ENCODE measurements around the gene SLCO2A1.
A peak's percentile ranks its signal among the peaks of the same experiment; 100 is the strongest.

The SLCO2A1 gene

DNA sequence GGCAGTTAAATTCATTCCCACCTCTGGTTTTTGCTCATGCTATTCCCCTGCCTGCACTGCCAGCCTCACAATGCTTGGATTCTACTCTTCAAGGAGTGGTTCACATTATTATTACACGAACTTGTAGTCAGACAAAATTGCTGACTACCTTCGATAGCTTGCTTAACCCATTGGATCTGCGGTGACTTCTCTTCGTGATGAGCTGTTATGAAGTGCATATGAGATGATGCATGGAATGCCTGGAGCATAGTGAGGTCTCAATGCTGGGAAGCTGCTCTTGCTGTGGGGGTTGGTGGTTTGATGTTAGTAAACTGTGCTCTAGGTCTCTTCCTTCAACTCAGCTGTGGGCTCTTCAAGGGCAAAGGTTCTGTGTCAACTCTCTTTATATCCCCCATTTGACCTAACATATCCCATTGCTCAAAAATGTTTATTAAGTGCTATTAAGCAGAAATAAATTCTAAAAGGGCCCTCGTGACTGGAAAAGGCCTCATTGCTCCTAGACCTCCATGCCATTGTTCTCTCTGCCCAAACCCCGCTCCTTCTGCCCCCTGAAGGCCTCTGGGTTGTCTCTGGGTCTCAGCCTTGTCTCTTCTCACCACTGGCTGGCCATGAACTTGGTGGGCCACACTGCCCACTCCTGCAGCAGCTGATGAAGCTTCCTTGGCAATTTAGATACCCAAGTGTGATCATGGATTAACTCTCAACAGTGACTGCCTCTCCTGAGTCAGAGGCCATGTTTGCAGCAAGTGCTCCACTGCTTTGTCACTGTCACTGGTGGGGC, 4.5 kb upstream of the SLCO2A1 start:
- no peaks in the 10 kb centered on the region for H3K9me3 Mint-ChIP-seq
- H3K27ac Mint-ChIP-seq, result no peak overlapping the region
- no peak overlapping the region for H3K4me3 Mint-ChIP-seq
- peaks cover 2% of the 10 kb centered on the region for H3K4me1 Mint-ChIP-seq (ENCODE audit: low read depth)
- DNase-seq (ENCODE audit: low spot score), result no peak
- no peaks in the 10 kb centered on the region for H3K36me3 Mint-ChIP-seq (ENCODE audit: low read depth)
- H3K27me3 Mint-ChIP-seq (ENCODE audit: low read depth), result peaks cover 26% of the 10 kb centered on the region

DNA sequence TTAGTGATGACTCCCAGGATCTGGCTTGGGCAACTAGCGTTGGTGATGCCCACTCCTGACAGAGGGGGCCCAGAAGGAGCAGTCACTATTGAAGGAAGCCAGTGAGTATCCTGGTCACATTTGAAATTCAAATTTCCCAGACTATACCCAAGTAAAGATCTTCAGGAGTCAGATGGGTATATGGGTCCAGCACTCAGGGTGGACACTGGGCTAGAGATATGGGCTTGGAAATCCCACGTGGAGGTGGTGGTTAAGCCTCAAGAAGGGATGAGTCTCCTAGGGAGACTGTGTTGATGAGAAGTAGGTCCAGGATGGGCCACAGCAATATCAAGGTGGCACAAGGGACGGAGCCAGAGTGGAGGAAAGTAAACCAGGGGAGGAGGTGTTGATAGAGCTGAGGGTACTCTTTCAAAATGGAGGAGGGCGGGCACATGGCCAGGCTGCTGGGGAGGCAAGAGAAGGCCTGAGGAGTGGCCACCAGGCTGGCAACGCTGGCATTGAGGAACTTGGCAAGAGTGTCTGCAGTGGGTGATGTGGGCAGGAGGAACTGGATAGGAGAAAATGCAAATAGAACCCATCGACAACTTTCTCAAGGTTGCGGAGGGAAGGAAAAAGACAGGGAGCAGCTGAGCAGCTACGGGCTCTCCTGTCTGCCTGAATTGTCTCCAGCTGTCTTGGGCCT, 3.7 kb upstream of the SLCO2A1 start:
- peaks cover 33% of the 10 kb centered on the region for H3K27me3 Mint-ChIP-seq (ENCODE audit: low read depth)
- DNase-seq (ENCODE audit: low spot score), result no peak
- peaks cover 2% of the 10 kb centered on the region for H3K4me1 Mint-ChIP-seq (ENCODE audit: low read depth)
- no peak overlapping the region for H3K27ac Mint-ChIP-seq
- no peaks in the 10 kb centered on the region for H3K9me3 Mint-ChIP-seq
- no peaks in the 10 kb centered on the region for H3K36me3 Mint-ChIP-seq (ENCODE audit: low read depth)
- H3K4me3 Mint-ChIP-seq, result no peak overlapping the region

DNA sequence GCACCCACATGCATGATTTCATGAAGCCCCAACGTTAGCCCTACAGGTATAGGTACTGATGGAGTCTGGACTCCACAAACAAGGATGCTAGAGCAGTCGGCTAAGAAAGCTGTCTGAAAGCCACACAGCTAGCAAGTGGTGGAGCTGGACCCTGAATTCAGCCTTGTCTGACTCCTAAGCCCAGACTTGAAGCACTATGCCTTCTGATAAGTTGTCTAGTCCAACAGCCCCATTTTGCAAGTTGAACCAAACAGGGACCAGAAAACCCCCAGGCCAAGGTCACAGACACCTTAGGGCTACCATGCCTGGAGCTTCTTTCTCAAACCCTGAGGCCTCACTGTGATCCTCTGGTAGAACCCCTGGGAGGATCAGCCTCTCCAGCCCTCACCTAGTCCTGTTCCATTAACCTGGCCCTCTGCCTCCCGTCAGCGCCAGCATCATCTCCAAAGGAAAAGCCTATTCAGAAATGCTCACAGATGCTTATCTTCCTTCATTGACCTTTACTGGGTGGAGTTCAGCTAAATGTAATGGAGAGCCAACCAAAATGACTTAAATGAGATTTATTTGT, 1.7 kb upstream of the SLCO2A1 start:
- Mint-ChIP-seq H3K27me3 (ENCODE audit: low read depth) (peaks cover 49% of the 10 kb centered on the region), H3K36me3 (ENCODE audit: low read depth) (no peaks in the 10 kb centered on the region), H3K4me1 (ENCODE audit: low read depth) (peaks cover 2% of the 10 kb centered on the region), H3K9me3 (no peaks in the 10 kb centered on the region), H3K4me3 (no peak overlapping the region), H3K27ac (no peak overlapping the region)
- no peak for DNase-seq (ENCODE audit: low spot score)

DNA sequence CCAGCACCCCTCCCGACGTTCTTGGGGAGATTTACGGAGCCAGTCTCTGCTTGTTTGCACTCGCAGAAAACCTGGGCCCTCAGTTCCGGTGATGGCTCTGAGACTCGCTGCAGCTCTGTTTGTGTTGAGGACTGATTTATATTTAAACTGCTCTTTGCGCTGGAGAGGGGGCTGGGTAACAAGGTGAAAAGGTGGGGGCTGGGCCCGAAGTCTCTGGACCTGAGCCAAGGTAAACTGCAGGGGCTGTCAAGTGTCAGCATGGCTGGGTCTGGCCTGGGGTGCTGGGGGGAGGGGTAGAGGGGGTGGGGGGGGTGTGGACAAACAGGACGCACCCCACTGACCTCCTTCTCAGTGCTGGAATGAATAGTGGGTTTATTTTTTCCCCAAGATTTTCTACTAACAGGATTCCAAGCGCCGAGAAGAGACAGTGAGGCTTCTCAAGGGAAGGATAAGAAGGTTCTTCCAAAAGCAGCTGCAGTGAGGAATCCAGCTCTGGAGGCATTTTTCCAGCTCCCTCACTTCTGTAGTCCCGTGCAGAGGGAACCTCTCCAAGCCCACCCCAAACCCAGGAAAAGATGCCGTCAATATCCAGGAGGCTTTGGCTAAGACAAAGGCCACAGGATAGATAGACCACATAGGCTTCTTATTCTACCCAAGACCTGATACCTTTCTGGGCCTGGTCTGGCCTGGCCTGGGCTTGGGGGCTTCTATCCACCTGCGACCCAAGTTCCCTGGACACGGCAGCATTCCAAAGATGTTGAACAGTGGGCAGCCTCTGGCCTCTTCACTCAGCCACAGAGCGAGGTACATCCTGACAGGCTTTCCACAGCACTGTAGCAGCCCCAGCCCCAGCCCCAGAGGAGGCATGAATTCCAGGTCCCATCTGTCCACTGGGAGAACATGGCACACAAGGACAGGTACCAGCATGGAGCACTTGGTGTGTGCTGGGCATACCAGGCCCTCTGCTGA, 938 bp upstream of the SLCO2A1 start:
- Mint-ChIP-seq H3K4me3 (peak overlapping the region; percentile 4), H3K27me3 (ENCODE audit: low read depth) (peaks cover 56% of the 10 kb centered on the region), H3K27ac (no peak overlapping the region), H3K36me3 (ENCODE audit: low read depth) (no peaks in the 10 kb centered on the region), H3K9me3 (no peaks in the 10 kb centered on the region), H3K4me1 (ENCODE audit: low read depth) (peaks cover 2% of the 10 kb centered on the region)
- DNase-seq (ENCODE audit: low spot score), result no peak

DNA sequence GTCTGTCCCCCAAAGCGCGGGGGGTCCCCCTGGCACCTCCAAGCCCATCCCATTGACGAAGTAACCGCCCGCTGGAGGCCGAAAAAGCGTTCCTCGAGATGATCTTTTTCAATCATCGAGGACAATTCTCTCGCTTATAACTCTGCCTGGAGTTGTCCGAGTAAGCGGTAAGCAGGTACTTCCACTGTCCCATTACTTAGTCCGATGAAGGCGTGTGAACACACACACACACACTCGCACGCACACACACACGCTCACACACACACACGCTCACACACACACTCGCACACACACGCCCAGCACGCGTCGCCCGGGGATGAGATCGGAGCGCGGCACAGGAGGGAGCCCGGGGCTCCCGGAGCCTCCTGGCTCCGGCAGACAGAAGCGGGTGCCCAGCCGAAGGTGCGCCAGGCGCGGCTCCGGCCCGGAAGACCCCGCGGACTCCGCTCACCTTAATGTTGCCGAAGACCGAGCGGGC, 430 bp downstream of the SLCO2A1 start:
- H3K36me3 Mint-ChIP-seq (ENCODE audit: low read depth), result no peaks in the 10 kb centered on the region

DNA sequence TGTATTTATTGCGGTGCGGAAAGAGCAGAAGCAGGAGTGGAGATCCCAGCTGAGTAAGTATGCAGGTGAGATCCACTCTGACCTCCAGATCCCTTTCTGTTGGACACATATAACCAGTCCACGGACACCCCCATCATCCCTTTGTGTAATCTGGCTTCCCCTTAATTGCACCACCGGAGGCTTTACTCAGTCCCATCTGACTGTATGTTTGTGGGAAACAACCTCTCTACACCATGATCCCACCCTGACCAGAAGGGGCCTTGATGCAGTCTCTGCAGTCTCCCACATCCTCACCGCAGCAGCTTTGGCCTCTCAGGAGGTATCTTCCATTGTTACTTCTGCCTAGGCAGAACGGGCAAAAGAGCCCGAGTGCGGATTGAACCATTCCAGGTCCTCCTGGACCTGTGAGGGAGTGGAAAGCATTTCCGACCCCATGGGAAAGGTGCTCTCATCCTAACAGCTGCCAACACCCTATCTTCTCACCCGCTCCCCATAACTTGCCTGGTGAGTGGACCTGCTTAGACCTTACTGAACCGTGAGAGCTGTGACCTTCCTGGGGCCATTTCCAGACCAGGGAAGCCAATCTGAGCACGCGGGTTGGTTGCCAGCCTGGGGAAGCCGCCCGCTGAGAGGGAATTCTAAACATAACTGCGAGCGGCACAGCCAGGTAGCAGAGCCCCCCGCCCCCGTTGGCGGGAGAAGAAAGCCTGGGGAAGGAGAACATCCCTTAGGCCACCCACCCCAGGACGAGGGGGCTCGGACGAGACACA, 1.1 kb downstream of the SLCO2A1 start:
- Mint-ChIP-seq H3K27ac (no peak overlapping the region), H3K36me3 (ENCODE audit: low read depth) (no peaks in the 10 kb centered on the region), H3K9me3 (no peaks in the 10 kb centered on the region), H3K27me3 (ENCODE audit: low read depth) (peaks cover 56% of the 10 kb centered on the region), H3K4me1 (ENCODE audit: low read depth) (peaks cover 2% of the 10 kb centered on the region), H3K4me3 (no peak overlapping the region)
- DNase-seq (ENCODE audit: low spot score), result no peak

More for the DNA sequence above, 430 bp downstream of the SLCO2A1 start:
- peak overlapping the region; percentile 66 for H3K4me3 Mint-ChIP-seq
- H3K27me3 Mint-ChIP-seq (ENCODE audit: low read depth), result peaks cover 56% of the 10 kb centered on the region
- no peak overlapping the region for H3K27ac Mint-ChIP-seq
- H3K9me3 Mint-ChIP-seq, result no peaks in the 10 kb centered on the region
- peaks cover 2% of the 10 kb centered on the region for H3K4me1 Mint-ChIP-seq (ENCODE audit: low read depth)
- no peak for DNase-seq (ENCODE audit: low spot score)

DNA sequence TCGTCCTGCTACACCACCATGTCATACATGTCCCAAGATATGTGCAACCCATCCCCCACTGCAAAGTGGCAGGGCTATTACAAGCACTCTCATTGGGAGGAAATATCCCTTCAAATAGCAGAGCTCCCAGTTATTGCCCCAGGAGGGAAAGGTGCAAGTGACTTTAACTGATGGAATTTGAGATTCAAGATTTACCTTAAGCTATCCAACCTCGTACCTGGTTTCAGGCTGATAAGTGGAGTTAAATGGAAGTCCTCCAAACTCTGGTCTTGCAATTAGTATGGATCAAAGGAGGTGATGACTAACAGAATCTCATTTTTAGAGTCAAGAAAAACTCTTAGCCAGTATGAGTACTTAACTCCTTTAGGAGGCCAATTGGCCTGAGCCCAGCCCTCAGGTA, 2.1 kb downstream of the SLCO2A1 start:
- DNase-seq (ENCODE audit: low spot score), result no peak
- H3K4me1 Mint-ChIP-seq (ENCODE audit: low read depth), result peaks cover 2% of the 10 kb centered on the region
- H3K36me3 Mint-ChIP-seq (ENCODE audit: low read depth), result no peaks in the 10 kb centered on the region
- H3K27ac Mint-ChIP-seq, result no peak overlapping the region
- H3K9me3 Mint-ChIP-seq, result no peaks in the 10 kb centered on the region
- H3K4me3 Mint-ChIP-seq, result no peak overlapping the region
- peaks cover 60% of the 10 kb centered on the region for H3K27me3 Mint-ChIP-seq (ENCODE audit: low read depth)

DNA sequence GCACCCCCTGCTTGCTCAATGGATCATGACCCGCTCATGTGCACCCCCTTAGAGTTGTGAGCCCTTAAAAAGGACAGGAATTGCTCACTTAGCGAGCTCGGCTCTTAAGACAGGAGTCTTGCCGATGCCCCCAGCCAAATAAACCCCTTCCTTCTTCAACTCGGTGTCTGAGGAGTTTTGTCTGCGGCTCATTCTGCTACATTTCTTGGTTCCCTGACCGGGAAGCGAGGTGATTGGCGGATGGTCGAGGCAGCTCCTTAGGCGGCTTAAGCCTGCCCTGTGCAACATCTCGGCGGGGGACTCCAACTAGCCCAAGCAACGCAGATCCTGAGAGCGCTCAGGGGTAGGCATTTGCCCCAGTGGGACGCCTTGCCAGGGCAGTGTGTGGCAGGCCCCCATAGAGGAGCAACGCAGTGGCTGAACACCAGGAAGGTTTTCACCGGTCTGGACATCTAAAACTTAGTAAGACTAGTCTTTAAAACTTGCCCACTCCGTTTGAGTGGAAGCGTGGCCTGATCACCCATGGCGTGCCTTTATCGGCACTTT, 9.5 kb downstream of the SLCO2A1 start:
- Mint-ChIP-seq H3K9me3 (no peaks in the 10 kb centered on the region), H3K4me1 (ENCODE audit: low read depth) (no peaks in the 10 kb centered on the region), H3K4me3 (no peak overlapping the region), H3K36me3 (ENCODE audit: low read depth) (no peaks in the 10 kb centered on the region), H3K27ac (no peak overlapping the region), H3K27me3 (ENCODE audit: low read depth) (peaks cover 9% of the 10 kb centered on the region)
- DNase-seq (ENCODE audit: low spot score), result no peak

DNA sequence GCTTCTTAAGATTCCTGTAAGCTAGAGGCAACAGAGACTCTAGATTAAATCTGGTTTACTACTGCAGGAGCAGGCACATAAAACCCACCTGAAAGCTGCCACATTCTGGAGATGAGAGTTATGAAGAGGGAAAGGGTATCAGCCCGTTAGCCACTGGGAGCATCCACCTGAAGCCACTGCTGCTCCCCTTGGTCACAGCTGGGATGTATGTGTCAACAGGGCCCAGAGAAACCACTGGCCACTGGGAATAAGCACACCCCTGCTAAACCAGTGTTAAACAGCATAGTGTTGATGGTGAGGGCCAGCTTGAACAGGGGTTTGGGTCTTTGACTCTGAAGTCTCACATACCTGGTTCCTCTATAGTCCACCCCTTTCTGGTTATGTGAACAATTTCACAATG, 10.9 kb downstream of the SLCO2A1 start:
- peaks cover 9% of the 10 kb centered on the region for H3K27me3 Mint-ChIP-seq (ENCODE audit: low read depth)
- no peaks in the 10 kb centered on the region for H3K36me3 Mint-ChIP-seq (ENCODE audit: low read depth)
- H3K4me1 Mint-ChIP-seq (ENCODE audit: low read depth), result no peaks in the 10 kb centered on the region
- H3K27ac Mint-ChIP-seq, result no peak overlapping the region
- no peaks in the 10 kb centered on the region for H3K9me3 Mint-ChIP-seq
- H3K4me3 Mint-ChIP-seq, result no peak overlapping the region
- DNase-seq (ENCODE audit: low spot score), result no peak

DNA sequence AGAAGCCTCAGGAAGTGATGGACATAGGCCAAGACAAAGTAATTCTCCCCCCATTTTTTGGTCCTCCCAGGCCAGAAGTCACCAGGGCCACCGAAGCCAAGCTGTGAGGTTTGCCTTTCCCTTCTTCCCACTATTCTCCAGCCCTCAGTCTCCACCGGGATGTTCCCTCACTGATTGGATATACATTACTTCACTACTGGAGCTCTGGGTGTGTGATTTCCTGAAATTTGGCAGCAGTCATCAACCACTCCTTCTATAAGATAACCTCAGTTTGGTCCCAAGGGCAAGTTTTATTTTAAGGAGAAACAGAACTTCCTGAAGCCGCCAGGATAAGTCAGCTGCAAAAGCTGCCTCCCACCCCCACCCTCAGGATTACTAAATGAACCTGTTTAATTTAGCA, 11.3 kb downstream of the SLCO2A1 start:
- Mint-ChIP-seq H3K27ac (no peak overlapping the region), H3K27me3 (ENCODE audit: low read depth) (peaks cover 8% of the 10 kb centered on the region), H3K4me3 (no peak overlapping the region), H3K4me1 (ENCODE audit: low read depth) (no peaks in the 10 kb centered on the region), H3K9me3 (no peaks in the 10 kb centered on the region), H3K36me3 (ENCODE audit: low read depth) (no peaks in the 10 kb centered on the region)
- DNase-seq (ENCODE audit: low spot score), result no peak

DNA sequence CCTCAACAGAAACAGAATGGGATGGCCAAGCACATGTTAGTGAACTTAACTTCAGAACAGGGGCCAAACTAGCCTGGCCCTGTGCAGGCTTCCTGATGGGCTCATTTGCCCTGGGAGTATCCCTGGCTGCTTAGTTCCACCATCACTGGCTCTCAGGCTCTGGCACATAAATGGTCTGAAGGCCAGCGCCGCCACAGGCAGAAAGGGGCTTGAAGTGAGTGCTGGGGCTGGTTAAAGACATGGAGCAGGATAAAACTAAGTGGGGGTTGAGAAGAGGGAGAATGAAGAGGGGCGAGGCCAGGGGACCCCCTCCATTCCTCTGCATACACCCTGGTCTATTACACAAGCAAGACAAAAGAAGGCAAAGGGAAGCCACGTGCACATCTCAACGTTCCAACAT, 12.2 kb downstream of the SLCO2A1 start:
- Mint-ChIP-seq H3K27ac (no peak overlapping the region), H3K4me1 (ENCODE audit: low read depth) (no peaks in the 10 kb centered on the region), H3K27me3 (ENCODE audit: low read depth) (peaks cover 3% of the 10 kb centered on the region), H3K4me3 (no peak overlapping the region), H3K9me3 (no peaks in the 10 kb centered on the region), H3K36me3 (ENCODE audit: low read depth) (no peaks in the 10 kb centered on the region)
- no peak for DNase-seq (ENCODE audit: low spot score)

DNA sequence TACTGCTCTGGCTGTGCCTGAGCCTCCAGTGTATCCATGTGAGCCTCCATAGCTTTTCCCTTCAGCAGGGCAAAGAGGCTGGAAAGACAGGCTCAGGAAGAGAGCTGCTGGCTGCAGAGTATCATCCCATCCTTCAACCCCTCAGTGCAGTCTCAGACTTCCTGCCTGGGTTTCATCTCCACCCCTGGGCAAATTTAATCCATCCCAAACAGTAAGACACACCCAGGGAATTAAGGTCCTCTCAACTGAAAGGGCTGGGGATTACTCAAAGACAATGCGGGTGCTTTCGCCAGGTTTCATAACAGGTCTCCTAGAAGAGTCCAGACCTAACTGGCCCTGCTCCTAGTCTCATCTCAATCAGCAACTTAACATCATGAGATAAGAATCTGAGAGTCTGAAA, 15.5 kb downstream of the SLCO2A1 start:
- Mint-ChIP-seq H3K9me3 (no peaks in the 10 kb centered on the region), H3K27me3 (ENCODE audit: low read depth) (no peaks in the 10 kb centered on the region), H3K36me3 (ENCODE audit: low read depth) (no peaks in the 10 kb centered on the region), H3K4me1 (ENCODE audit: low read depth) (no peaks in the 10 kb centered on the region), H3K27ac (no peak overlapping the region), H3K4me3 (no peak overlapping the region)
- DNase-seq (ENCODE audit: low spot score), result no peak

DNA sequence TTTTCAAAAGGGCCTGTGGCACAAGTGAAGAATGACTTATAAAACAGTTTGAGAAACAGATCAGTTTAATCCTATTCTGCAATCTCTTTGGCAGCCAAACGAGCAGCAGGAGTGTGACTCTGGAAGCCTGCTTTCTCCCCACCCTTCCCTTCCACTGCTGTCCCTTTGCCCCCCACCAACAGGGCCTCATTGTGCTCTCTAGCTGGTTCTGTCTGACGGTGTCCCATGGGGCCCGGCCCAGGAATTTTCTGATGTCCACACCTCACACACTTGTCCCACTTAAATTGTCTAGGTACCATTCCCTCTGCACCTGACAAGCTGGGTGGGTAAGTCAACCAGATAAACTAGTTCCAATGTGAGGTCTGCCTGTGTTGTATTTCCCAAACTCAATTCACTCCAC, 16.4 kb downstream of the SLCO2A1 start:
- no peaks in the 10 kb centered on the region for H3K27me3 Mint-ChIP-seq (ENCODE audit: low read depth)
- H3K36me3 Mint-ChIP-seq (ENCODE audit: low read depth), result no peaks in the 10 kb centered on the region
- no peak for DNase-seq (ENCODE audit: low spot score)
- no peaks in the 10 kb centered on the region for H3K9me3 Mint-ChIP-seq
- no peak overlapping the region for H3K4me3 Mint-ChIP-seq
- H3K4me1 Mint-ChIP-seq (ENCODE audit: low read depth), result no peaks in the 10 kb centered on the region
- no peak overlapping the region for H3K27ac Mint-ChIP-seq

Measured in T-helper 2 cell treated with Interferon-gamma antibody and Interleukin-4, amounts not matched to agents 5 μg/mL and 100 μg/mL, for 36 hours (primary cell).